BJ (cell line): ENCODE measurements around the gene LCP1. TPM values are rescaled to one million over a fixed set of nuclear protein-coding genes. Genes with fewer than 3 reads are reported as not detected.
"Not testable (repeated sequence)": the region's sequence is repeated elsewhere in the genome, so short reads cannot be mapped to it uniquely, and the experiment has no call there.

Experiments
- CTCF ChIA-PET: fragments of 350-600 bp; formaldehyde crosslinking; extraction: SDS; loops from one replicate; lab custom pipeline; 2021; ENCODE audit warnings: antibody characterized with exemption, inconsistent platforms; lab: Yijun Ruan, JAX
- POLR2A ChIA-PET: fragments of 300-600 bp; sonication (Branson Sonifier 250); formaldehyde crosslinking; extraction: SDS; loops from one replicate; lab custom pipeline; 2021; ENCODE audit warnings: antibody characterized with exemption; lab: Charles Lee
- DNase-seq: peaks from one replicate; pipeline ENCODE4 v3.0.0-alpha.2; 2011; ENCODE audit warnings: low read depth
- H3K27me3 ChIP-seq: 2 replicates; pipeline ENCODE4 v1.6.0; 2011; ENCODE audit warnings: low read length; ENCODE audit not compliant: control insufficient read depth, insufficient read depth
- H3K36me3 ChIP-seq: 2 replicates; pipeline ENCODE4 v1.5.1; 2011; ENCODE audit warnings: low read length; ENCODE audit not compliant: control insufficient read depth, insufficient read depth
- H3K4me3 ChIP-seq: 2 replicates; pipeline ENCODE4 v1.5.1; 2011; ENCODE audit warnings: low read depth, mild to moderate bottlenecking, control low read depth, low read length
- CTCF ChIP-seq: IDR thresholded peaks from 2 replicates; pipeline ENCODE4 v1.5.1; 2011; ENCODE audit warnings: low read depth, mild to moderate bottlenecking, control low read depth, inconsistent platforms, low read length, moderate library complexity; ENCODE audit not compliant: insufficient read depth
- polyA minus RNA-seq: library from RNA; depleted of rRNA, polyadenylated mRNA; stranded (reverse); fragments of >200 nt; gene quantifications from 2 replicates; pipeline ENCODE4 v1.2.3, GENCODE V29; 2011; rRNA and poly(A)+ RNA removed
- polyA plus RNA-seq: library from polyadenylated mRNA; depleted of rRNA; stranded (reverse); fragments of >200 nt; gene quantifications from 2 replicates; pipeline ENCODE4 v1.2.3, GENCODE V29; 2011; rRNA removed

LCP1 gene
- polyA plus RNA-seq (0.06 TPM in 1 of 2 replicates, not detected in the other), polyA minus RNA-seq (0.09 TPM in 1 of 2 replicates, not detected in the other)

DNA sequence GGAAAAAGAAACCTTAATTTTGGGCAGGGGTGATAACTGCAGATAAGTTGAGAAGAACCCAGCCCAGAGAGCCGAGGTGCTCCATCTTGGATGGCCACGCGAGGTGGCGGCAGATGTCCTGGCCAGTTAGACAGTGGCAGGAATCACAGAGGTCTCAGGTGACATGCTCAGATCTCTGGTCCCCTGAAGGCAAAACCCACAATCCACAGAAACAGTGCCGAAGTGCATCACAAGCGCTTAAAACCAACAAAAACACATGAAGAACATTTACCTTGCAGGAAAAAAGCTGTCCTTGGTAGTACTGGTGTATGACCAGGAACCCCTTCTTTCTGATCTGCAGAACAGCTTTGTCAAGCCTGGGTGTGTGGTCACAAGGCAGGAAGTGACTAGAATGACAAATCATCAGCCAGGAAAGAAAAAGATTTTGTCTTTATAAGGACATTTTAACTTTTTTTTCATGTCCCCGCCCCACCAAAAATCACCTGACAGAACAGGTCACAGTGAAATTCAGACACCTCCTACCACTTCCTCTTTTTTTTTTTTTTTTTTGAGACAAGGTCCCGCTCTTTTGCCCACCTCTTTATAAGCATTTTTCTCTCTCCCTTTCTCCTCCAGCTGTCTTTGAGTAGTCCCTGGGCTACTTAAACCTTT is at the start of gene LCP1:
Gene LCP1, minus strand, starts transcription at position 338 of the 651 bp plus-strand sequence. CDS start 22,515 bp downstream, outside the sequence.
- TF ChIP-seq CTCF: no peak
- ChIA-PET CTCF (no interaction called here), POLR2A (no interaction called here)
- Histone ChIP-seq H3K36me3 (no peaks in the 10 kb centered on the region), H3K27me3 (no peaks in the 10 kb centered on the region; the same call in 1 of the 2 replicates), H3K4me3 (no peak within 1 kb of the TSS)
- no peak for DNase-seq

- Histone ChIP-seq H3K36me3 (no peaks in the 10 kb centered on the region), H3K4me3 (no peak overlapping the region), H3K27me3 (no peaks in the 10 kb centered on the region)
- CTCF ChIA-PET: no interaction called here
- no peak for DNase-seq
- no peak for TF ChIP-seq CTCF
- POLR2A ChIA-PET: no interaction called here
Measured at GRCh38 chr13:46229251-46229650, 47.3 kb upstream of the LCP1 start.

GRCh38 chr13:46220234-46220633 is 38.3 kb upstream of the LCP1 start:
- DNase-seq, CTCF ChIA-PET, H3K36me3 ChIP-seq, POLR2A ChIA-PET, H3K27me3 ChIP-seq, H3K4me3 ChIP-seq: not testable (repeated sequence)

DNA sequence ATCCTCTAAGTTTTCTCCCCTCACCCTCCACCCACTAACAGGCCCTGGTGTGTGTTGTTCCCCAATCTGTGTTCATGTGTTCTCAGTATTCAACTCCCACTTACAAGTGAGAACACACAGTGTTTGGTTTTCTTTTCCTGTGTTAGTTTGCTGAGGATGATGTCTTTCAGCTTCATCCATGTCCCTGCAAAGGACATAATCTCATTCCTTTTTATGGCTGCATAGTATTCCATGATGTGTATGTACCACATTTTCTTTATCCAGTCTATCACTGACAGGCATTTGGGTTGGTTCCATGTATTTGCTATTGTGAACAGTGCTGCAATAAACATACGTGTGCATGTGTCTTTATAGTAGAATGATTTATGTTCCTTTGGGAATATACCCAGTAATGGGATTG is 32.8 kb upstream of the LCP1 start:
- H3K36me3 ChIP-seq, CTCF ChIA-PET, H3K4me3 ChIP-seq, POLR2A ChIA-PET, DNase-seq, H3K27me3 ChIP-seq: not testable (repeated sequence)

DNA sequence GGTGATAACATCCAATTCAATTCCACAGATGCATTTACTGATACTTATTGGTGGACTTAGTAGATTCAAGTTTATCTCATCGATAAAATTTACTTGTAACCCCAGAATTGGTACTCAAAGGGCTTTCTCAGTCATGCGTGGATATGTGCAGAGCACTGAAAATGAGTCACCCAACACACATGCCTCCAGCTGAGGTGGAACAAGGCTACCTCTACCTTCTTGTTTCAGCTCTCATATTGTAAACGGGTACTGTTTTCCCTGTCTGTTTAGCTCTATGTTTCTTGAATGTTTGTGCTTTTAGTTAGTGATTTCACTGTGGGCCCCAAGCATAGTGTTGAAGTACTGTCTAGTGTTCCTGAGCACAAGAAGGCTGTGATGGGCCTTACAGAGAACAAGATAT is 31.3 kb upstream of the LCP1 start:
- DNase-seq: no peak
- no peak for TF ChIP-seq CTCF
- CTCF ChIA-PET: no interaction called here
- Histone ChIP-seq H3K36me3 (no peaks in the 10 kb centered on the region), H3K4me3 (no peak overlapping the region), H3K27me3 (peaks cover 4% of the 10 kb centered on the region; the same call in 1 of the 2 replicates)
- POLR2A ChIA-PET: no interaction called here

GRCh38 chr13:46211483-46212351 is 29.7 kb upstream of the LCP1 start, which contains the start of gene LRRC63:
Gene LRRC63 (plus strand): TSS chr13:46211928. CDS start chr13:46213035, 1,107 bp downstream.
- no peak for DNase-seq
- no peaks in the 10 kb centered on the region for H3K36me3 ChIP-seq
- H3K4me3 ChIP-seq: peak within 1 kb of the TSS; percentile 43
- no peak for TF ChIP-seq CTCF
- ChIA-PET POLR2A (no interaction called here), CTCF (interaction anchor here (0.9 kb wide), 2 partner anchors 13 to 51 kb away, joined by 3 to 4 read pairs; no protein-coding TSS in a partner anchor)
- H3K27me3 ChIP-seq: peaks cover 4% of the 10 kb centered on the region; the same call in 1 of the 2 replicates
